ENCODE results near the gene KANSL1. TPM values are rescaled to one million over a fixed set of nuclear protein-coding genes. Genes with fewer than 3 reads are reported as not detected.

Gene KANSL1
- total and polyA plus RNA-seq, 9 of the 15 experiments (the other 6 are each of a cell fraction or from before 2014, with no cell fraction given), result 3.6 to 55.4 (median 31.8) TPM

GRCh38 chr17:46042925-46043324 lies 150.3 kb downstream of the KANSL1 start:
- Histone ChIP-seq H3K27me3 (ENCODE audit: control insufficient read depth in 2 of 2, insufficient read depth in 2 of 2, low read length in 2 of 2) (no peaks in the 10 kb centered on the region; a peak in 1 of 5 replicates), H3K9me3 (replicated peaks; ENCODE audit: control insufficient read depth, insufficient read depth, low read depth, low read length) (no peaks in the 10 kb centered on the region), H3K4me1 (replicated peaks in 1 of 2; ENCODE audit: control insufficient read depth in 2 of 2, insufficient read depth in 2 of 2, low read length in 2 of 2) (peaks cover 0 to 5% of the 10 kb centered on the region in 2 experiments; a peak in 2 of 5 replicates), H4K20me1 (replicated peaks; ENCODE audit: control insufficient read depth, insufficient read depth, low read length) (no peaks in the 10 kb centered on the region), H3K79me2 (ENCODE audit: control insufficient read depth, insufficient read depth, low read length) (peaks cover 10% of the 10 kb centered on the region; the same call in 2 of the 3 replicates), H3K9me1 (ENCODE audit: control insufficient read depth, insufficient read depth, low read length) (no peaks in the 10 kb centered on the region), H3K36me3 (ENCODE audit: control insufficient read depth, insufficient read depth, low read length) (peaks cover 93% of the 10 kb centered on the region), H2AFZ (ENCODE audit: low read depth, low read length) (no peak overlapping the region), H3K27ac (ENCODE audit: extremely low read depth, low read depth, low read length) (no peak overlapping the region), H3K4me3 (no peak overlapping the region), H3K4me2 (ENCODE audit: insufficient read depth, low read length) (no peak overlapping the region), H3K9ac (ENCODE audit: insufficient read depth in 1 of 2, low read depth in 2 of 2, low read length in 2 of 2) (no peak overlapping the region)
- intact Hi-C loops (cut with micrococcal nuclease), result no loop called here
- ATAC-seq (no peak), DNase-seq (ENCODE audit: extremely low read depth in 1 of 4, low spot score in 3 of 4) (no peak), FAIRE-seq (no peak)
- TF ChIP-seq HCFC1 (IDR thresholded peaks at IDR 0.05; ENCODE audit: low read depth, low read length), result no peak
- no peak for TF ChIP-seq ZNF124 (CRISPR knock-in tag; IDR thresholded peaks at IDR 0.05)
- TF ChIP-seq IRF1 (CRISPR knock-in tag; IDR thresholded peaks at IDR 0.05; ENCODE audit: borderline replicate concordance), result no peak
- no peak for TF ChIP-seq RB1 (IDR thresholded peaks at IDR 0.05; ENCODE audit: low read depth)
- TF ChIP-seq ZSCAN29 (IDR thresholded peaks at IDR 0.05), result no peak
- no peak for TF ChIP-seq SAP30 (IDR thresholded peaks at IDR 0.05; ENCODE audit: borderline replicate concordance, insufficient read depth, low read depth, low read length, poor library complexity, severe bottlenecking)
- no peak for TF ChIP-seq ZNF398 (CRISPR knock-in tag; IDR thresholded peaks at IDR 0.05)
- TF ChIP-seq ZNF395 (CRISPR knock-in tag; IDR thresholded peaks at IDR 0.05), result no peak
- no peak for TF ChIP-seq ZC3H8 (IDR thresholded peaks at IDR 0.05)
- in situ Hi-C loops (cut with MboI), result no loop called here
- ChIA-PET POLR2A (interaction anchor here (0.6 to 0.7 kb wide), 2 partner anchors 8 to 939 kb away, joined by 3 read pairs; no protein-coding TSS in a partner anchor), CTCF (ENCODE audit: low intra/inter-chr PET ratio) (interaction anchor here (0.5 to 0.8 kb wide), 2 partner anchors 9 to 27 kb away, joined by 3 read pairs; no protein-coding TSS in a partner anchor)
- BruUV-seq (replicated peaks), result no TSS peak
- 78% methylated on average over 3 of the region's 3 CpGs for WGBS (ENCODE audit: insufficient coverage, low coverage, missing lambda C conversion rate)

All from K562 (cell line).